WTC11 (cell line): ENCODE data around the gene BAIAP2L2.

ENCODE experiments used
- ATF2 ChIP-seq: sonication (generic); formaldehyde crosslinking; IDR thresholded peaks from 2 replicates; pipeline ENCODE4 v1.8.1; 2022; ENCODE audit warnings: low read depth, missing genetic modification reagents, borderline replicate concordance
- CTCF ChIP-seq: fragments of 200-600 bp; IDR thresholded peaks from 2 replicates; pipeline ENCODE4 v1.8.0; 2022; ENCODE audit warnings: antibody characterized with exemption
- NFE2L1 ChIP-seq: sonication (generic); formaldehyde crosslinking; IDR thresholded peaks from 2 replicates; pipeline ENCODE4 v1.8.1; 2023; ENCODE audit warnings: missing genetic modification reagents
- NR1H2 ChIP-seq: sonication (generic); formaldehyde crosslinking; IDR thresholded peaks from 2 replicates; pipeline ENCODE4 v1.9.0; 2021; ENCODE audit warnings: mild to moderate bottlenecking, moderate library complexity, missing genetic modification reagents
- NR2C2 ChIP-seq: sonication (generic); formaldehyde crosslinking; IDR thresholded peaks from 2 replicates; pipeline ENCODE4 v1.8.0; 2022; ENCODE audit warnings: mild to moderate bottlenecking, missing genetic modification reagents
- ZNF263 ChIP-seq: sonication (generic); formaldehyde crosslinking; IDR thresholded peaks from 2 replicates; pipeline ENCODE4 v1.8.1; 2022; ENCODE audit warnings: low read depth, mild to moderate bottlenecking, moderate library complexity, missing genetic modification reagents
- ZNF416 ChIP-seq: fragments of 250-450 bp; sonication (Bioruptor Pico); IDR thresholded peaks from 2 replicates; pipeline ENCODE4 v1.9.0; 2021; ENCODE audit warnings: mild to moderate bottlenecking, inconsistent platforms
- TF ChIP-seq, protein P1 (sequence below): sonication (generic); formaldehyde crosslinking; IDR thresholded peaks from 2 replicates; pipeline ENCODE4 v1.8.1; 2023; ENCODE audit warnings: mild to moderate bottlenecking, missing genetic modification reagents, moderate library complexity

GRCh38 chr22:38042488-38042790 lies 68.0 kb downstream of the BAIAP2L2 start:
- no peak for TF ChIP-seq CTCF
- TF ChIP-seq NR1H2 (CRISPR knock-in tag) = no peak
- TF ChIP-seq ZNF263 (CRISPR knock-in tag) = no peak
- no peak for TF ChIP-seq ZNF416 (CRISPR knock-in tag)
- no peak for TF ChIP-seq ATF2 (CRISPR knock-in tag)
- no peak for TF ChIP-seq NR2C2 (CRISPR knock-in tag)
- no peak for TF ChIP-seq NFE2L1
- TF ChIP-seq, protein P1, sequence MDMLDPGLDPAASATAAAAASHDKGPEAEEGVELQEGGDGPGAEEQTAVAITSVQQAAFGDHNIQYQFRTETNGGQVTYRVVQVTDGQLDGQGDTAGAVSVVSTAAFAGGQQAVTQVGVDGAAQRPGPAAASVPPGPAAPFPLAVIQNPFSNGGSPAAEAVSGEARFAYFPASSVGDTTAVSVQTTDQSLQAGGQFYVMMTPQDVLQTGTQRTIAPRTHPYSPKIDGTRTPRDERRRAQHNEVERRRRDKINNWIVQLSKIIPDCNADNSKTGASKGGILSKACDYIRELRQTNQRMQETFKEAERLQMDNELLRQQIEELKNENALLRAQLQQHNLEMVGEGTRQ (CRISPR knock-in tag) = no peak
